Lung (tissue), 12 donors: ENCODE results near the gene IQGAP2. TPM values are rescaled to one million over a fixed set of nuclear protein-coding genes. Genes with fewer than 3 reads are reported as not detected.

ENCODE experiments used
- ATAC-seq: fragments of 200-7000 bp; cut with Tn5 transposase; one replicate; pipeline ENCODE4 v1.9.1; 2020; ENCODE audit warnings: moderate number of reproducible peaks; ENCODE audit not compliant: insufficient read depth, low FRiP score
- DNase-seq, 3 donors: peaks; one replicate each; pipeline ENCODE4 v3.0.0-alpha.2; 2013 to 2017
- H3K27ac ChIP-seq, 2 donors: one replicate each; pipeline ENCODE4 v1.5.1; 2013; ENCODE audit warnings: mild to moderate bottlenecking in 2 of 2, moderate library complexity in 2 of 2, control low read depth in 1 of 2, inconsistent platforms in 1 of 2, low read depth in 1 of 2, low read length in 1 of 2
- H3K27me3 ChIP-seq, 3 donors: one replicate each; pipeline ENCODE4 v1.5.1; 2013; ENCODE audit warnings: low read length in 2 of 3; ENCODE audit not compliant: control insufficient read depth in 3 of 3, insufficient read depth in 3 of 3
- H3K36me3 ChIP-seq, 4 donors: one replicate each; pipeline ENCODE4 v1.5.1; 2013; ENCODE audit warnings: low read length in 4 of 4, mild to moderate bottlenecking in 1 of 4, moderate library complexity in 1 of 4; ENCODE audit not compliant: control insufficient read depth in 4 of 4, insufficient read depth in 4 of 4
- H3K4me1 ChIP-seq, 5 donors: one replicate each; pipeline ENCODE4 v1.5.1; 2013; ENCODE audit warnings: low read length in 5 of 5, mild to moderate bottlenecking in 2 of 5, moderate library complexity in 1 of 5; ENCODE audit not compliant: control insufficient read depth in 5 of 5, insufficient read depth in 5 of 5
- H3K4me3 ChIP-seq: one replicate; pipeline ENCODE4 v1.5.1; 2013; ENCODE audit warnings: mild to moderate bottlenecking, control low read depth, moderate library complexity
- H3K9ac ChIP-seq, 2 donors: one replicate each; pipeline ENCODE4 v1.5.1; 2013; ENCODE audit warnings: low read length in 2 of 2, control low read depth in 1 of 2; ENCODE audit not compliant: insufficient read depth in 1 of 2
- H3K9me3 ChIP-seq, 4 donors: one replicate each; pipeline ENCODE4 v1.5.1; 2013; ENCODE audit warnings: low read length in 3 of 4, mild to moderate bottlenecking in 1 of 4, moderate library complexity in 1 of 4; ENCODE audit not compliant: control insufficient read depth in 4 of 4, insufficient read depth in 3 of 4
- WGBS, 2 donors: extraction: QIAGEN DNeasy Blood & Tissue Kit; methylation state at CpG; one replicate each; pipeline ENCODE4 v1.1.7; 2013; 5-methylcytosine and 5-hydroxymethylcytosine counted together
- polyA plus RNA-seq, 2 donors: library from polyadenylated mRNA; stranded (reverse); fragments of 200-250 nt; gene quantifications; one replicate each; pipeline ENCODE4 v1.2.1, GENCODE V29; 2013
- total RNA-seq, 2 donors: library from RNA; depleted of rRNA in 1 of 2; stranded (reverse); fragments of >200 nt in 1 of 2; gene quantifications; one replicate each; pipeline ENCODE4 v1.2.1, GENCODE V29; 2014 to 2021
- TF ChIP-seq, protein P1 (sequence below): IDR thresholded peaks from 2 replicates; pipeline ENCODE4 v1.5.1; 2012; ENCODE audit warnings: mild to moderate bottlenecking; ENCODE audit errors: control extremely low read depth, extremely low read depth
- donor health status: control.
- donor health status: control.
- donor health status: Bipolar disorder and iron deficiency.
- donor health status: healthy.
- donor health status: DM: yes; HTN: yes; CAD: no.

Gene IQGAP2
- total and polyA plus RNA-seq, 4 donors: 6.0 to 33.6 (median 13.7) TPM

- no peaks in the 10 kb centered on the region for H3K36me3 ChIP-seq
- DNase-seq: no peak
- no peaks in the 10 kb centered on the region for H3K9me3 ChIP-seq
- H3K9ac ChIP-seq: no peak overlapping the region
- 73 to 85% methylated on average over 1 of the region's 1 CpG for WGBS, 2 donors
- no peak overlapping the region for H3K27ac ChIP-seq
- no peak overlapping the region for H3K4me3 ChIP-seq
- H3K4me1 ChIP-seq: peaks cover 0 to 8% (median 0%) of the 10 kb centered on the region in 5 donors
- TF ChIP-seq, protein P1, sequence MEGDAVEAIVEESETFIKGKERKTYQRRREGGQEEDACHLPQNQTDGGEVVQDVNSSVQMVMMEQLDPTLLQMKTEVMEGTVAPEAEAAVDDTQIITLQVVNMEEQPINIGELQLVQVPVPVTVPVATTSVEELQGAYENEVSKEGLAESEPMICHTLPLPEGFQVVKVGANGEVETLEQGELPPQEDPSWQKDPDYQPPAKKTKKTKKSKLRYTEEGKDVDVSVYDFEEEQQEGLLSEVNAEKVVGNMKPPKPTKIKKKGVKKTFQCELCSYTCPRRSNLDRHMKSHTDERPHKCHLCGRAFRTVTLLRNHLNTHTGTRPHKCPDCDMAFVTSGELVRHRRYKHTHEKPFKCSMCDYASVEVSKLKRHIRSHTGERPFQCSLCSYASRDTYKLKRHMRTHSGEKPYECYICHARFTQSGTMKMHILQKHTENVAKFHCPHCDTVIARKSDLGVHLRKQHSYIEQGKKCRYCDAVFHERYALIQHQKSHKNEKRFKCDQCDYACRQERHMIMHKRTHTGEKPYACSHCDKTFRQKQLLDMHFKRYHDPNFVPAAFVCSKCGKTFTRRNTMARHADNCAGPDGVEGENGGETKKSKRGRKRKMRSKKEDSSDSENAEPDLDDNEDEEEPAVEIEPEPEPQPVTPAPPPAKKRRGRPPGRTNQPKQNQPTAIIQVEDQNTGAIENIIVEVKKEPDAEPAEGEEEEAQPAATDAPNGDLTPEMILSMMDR: no peak
- no peak for ATAC-seq
- H3K27me3 ChIP-seq: no peaks in the 10 kb centered on the region
These were observed 34.9 kb downstream of the IQGAP2 start for GRCh38 chr5:76438025-76438424.

GRCh38 chr5:76439201-76439600 is 36.1 kb downstream of the IQGAP2 start:
- 88 to 92% methylated on average over 1 of the region's 1 CpG for WGBS, 2 donors
- no peak overlapping the region for H3K9ac ChIP-seq
- no peaks in the 10 kb centered on the region for H3K9me3 ChIP-seq
- H3K36me3 ChIP-seq: no peaks in the 10 kb centered on the region
- H3K4me3 ChIP-seq: no peak overlapping the region
- no peak overlapping the region for H3K27ac ChIP-seq
- H3K27me3 ChIP-seq: no peaks in the 10 kb centered on the region
- DNase-seq: no peak
- peaks cover 0 to 17% (median 0%) of the 10 kb centered on the region in 5 donors for H3K4me1 ChIP-seq
- no peak for ATAC-seq
- TF ChIP-seq, protein P1: no peak

DNA sequence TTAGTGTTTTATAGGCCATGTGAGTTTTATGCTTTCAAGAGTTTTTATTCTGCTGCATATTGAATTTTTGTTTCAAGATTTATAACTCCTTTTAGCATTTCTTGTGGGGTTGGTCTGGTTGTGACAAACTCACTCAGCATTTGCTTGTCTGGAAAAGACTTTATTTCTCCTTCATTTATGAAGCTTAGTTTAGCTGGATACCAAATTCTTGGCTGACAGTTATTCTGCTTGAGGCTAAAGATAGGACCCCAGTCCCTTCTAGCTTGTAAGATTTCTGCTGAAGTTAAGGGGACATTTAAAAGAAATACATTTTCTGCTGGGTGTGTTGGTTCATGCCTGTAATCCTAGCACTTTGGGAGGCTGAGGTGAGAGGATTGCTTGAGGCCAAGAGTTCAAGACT is 36.8 kb downstream of the IQGAP2 start:
- Histone ChIP-seq H3K4me3 (no peak overlapping the region), H3K9ac (no peak overlapping the region), H3K27me3 (no peaks in the 10 kb centered on the region), H3K9me3 (no peaks in the 10 kb centered on the region), H3K36me3 (no peaks in the 10 kb centered on the region), H3K27ac (no peak overlapping the region), H3K4me1 (peaks cover 0 to 21% (median 0%) of the 10 kb centered on the region in 5 donors)
- ATAC-seq: no peak
- TF ChIP-seq, protein P1: no peak
- DNase-seq: no peak

- no peak overlapping the region for H3K27ac ChIP-seq
- no peaks in the 10 kb centered on the region for H3K27me3 ChIP-seq
- H3K36me3 ChIP-seq: no peaks in the 10 kb centered on the region
- no peaks in the 10 kb centered on the region for H3K9me3 ChIP-seq
- peaks cover 0 to 21% (median 0%) of the 10 kb centered on the region in 5 donors for H3K4me1 ChIP-seq
- 88 to 92% methylated on average over 6 of the region's 6 CpGs for WGBS, 2 donors
- DNase-seq: no peak
- no peak overlapping the region for H3K9ac ChIP-seq
- no peak overlapping the region for H3K4me3 ChIP-seq
- TF ChIP-seq, protein P1: no peak
- ATAC-seq: no peak
These were observed 38.0 kb downstream of the IQGAP2 start for GRCh38 chr5:76441101-76441500.
